ENCODE results near the gene NUDT5. TPM values are rescaled to one million over a fixed set of nuclear protein-coding genes. Genes with fewer than 3 reads are reported as not detected.
"Not testable (repeated sequence)": the region's sequence is repeated elsewhere in the genome, so short reads cannot be mapped to it uniquely, and the experiment has no call there.

The NUDT5 gene
- polyA plus RNA-seq (2013, experiment 1 of 2), result 101 TPM
- polyA plus RNA-seq (2013, experiment 2 of 2), result 98.3 TPM

DNA sequence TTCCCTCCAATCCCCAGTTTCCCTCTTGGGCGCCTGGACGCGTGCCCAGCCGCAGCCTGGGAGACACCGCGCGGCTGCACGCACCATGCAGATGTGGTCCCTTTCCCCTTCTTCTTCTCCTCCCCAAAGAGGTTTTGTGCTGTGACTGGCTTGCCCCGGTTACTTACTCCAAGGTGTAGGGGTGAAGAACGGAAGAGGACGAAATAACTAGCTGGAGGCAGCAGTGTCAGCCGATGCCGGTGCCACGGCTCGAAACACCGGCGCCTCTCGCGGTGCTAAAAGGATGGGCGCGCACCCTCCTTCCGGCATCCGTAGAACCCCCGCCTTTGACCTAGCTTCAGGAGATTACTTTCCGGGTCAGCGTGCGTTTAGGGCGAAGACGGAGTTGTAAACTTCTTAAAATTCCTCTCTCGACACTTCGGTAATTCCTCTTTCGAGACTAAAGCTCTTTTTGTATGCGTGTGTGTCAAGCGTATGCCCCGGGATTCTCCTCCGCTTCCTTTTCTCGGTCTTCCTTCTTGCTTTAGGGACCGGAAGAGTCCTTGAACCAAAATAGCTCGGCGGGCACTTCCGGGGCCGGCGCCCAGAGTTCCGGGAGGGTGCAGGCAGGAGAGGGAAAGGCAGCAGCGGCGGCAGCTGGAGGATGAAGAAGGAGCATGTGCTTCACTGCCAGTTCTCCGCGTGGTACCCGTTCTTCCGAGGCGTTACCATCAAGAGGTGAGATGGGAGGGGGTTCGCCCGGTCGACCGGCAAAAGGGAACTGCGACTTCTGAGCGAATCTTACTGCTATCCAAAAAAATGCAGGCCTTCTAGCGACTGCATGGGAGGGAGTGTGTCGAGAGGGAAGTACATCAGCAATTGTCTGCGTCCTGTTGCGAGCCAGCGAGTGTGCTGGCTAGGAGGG, at the start of gene NUDT5, which contains the start of gene CDC123:
NUDT5 (minus strand) TSS at position 289 of the 904 bp plus-strand sequence. CDS start 9,600 bp downstream, outside the sequence.
CDC123 (plus strand) TSS at position 586 of the 904 bp plus-strand sequence; CDS start at position 644, 58 bp downstream.
- peak within 1 kb of the TSS; percentile 91 for H3K9ac ChIP-seq (ENCODE audit: low read depth, low read length)
- H3K27me3 ChIP-seq (ENCODE audit: insufficient read depth, low read length), result no peaks in the 10 kb centered on the region
- no peaks in the 10 kb centered on the region for H3K9me3 ChIP-seq (ENCODE audit: insufficient read depth, low read depth, low read length)
- H3K4me1 ChIP-seq (ENCODE audit: insufficient read depth, low read length), result peaks cover 6% of the 10 kb centered on the region; the same call in 1 of the 2 replicates
- H3K27ac ChIP-seq (ENCODE audit: low read depth, low read length), result peak within 1 kb of the TSS; percentile 93
- WGBS, result under 1% methylated on average over 62 of the region's 62 CpGs
- peak within 1 kb of the TSS; percentile 87 for H3K4me3 ChIP-seq (ENCODE audit: low read length)
- peaks cover 40% of the 10 kb centered on the region for H3K36me3 ChIP-seq (ENCODE audit: insufficient read depth, low read length)

DNA sequence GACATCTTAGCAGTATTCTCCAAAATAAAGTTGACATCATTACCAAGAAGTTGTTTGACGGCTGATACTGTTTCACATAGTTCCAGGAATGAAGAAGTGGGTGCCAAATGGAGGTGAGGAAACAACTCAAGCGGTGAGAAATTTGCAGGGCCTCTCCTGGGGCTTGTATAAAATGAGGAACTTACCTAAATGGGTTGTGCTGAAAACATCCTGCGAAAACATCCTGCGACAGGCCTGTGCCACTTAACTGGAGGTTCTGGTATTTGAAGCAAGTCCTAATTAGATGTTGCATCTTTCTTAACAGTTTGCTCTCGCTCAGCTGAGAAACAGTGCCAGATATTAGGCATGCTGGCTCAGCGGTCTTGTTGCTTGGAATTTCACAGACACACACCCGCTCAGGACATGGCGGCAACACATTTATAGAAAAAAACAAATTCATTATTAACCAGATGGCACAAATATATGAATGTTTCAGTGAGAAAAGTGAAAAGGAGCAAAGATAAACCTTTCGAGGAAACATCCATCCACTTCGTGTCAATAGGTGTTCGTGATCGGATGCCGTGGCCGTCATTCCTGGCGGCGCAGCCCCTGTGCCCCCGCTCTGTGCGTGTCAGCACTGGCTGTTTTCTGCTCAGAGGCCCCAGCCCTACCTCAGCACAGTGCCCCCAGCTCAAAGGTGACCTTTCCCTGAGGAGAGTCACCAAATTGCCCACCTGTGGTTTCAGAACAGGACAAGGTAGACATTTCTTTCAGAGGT, 48.4 kb upstream of the NUDT5 start:
- Histone ChIP-seq H3K9ac (ENCODE audit: low read depth, low read length) (no peak overlapping the region), H3K9me3 (ENCODE audit: insufficient read depth, low read depth, low read length) (no peaks in the 10 kb centered on the region), H3K4me1 (ENCODE audit: insufficient read depth, low read length) (no peaks in the 10 kb centered on the region), H3K27ac (ENCODE audit: low read depth, low read length) (no peak overlapping the region), H3K27me3 (ENCODE audit: insufficient read depth, low read length) (no peaks in the 10 kb centered on the region), H3K4me3 (ENCODE audit: low read length) (no peak overlapping the region), H3K36me3 (ENCODE audit: insufficient read depth, low read length) (peaks cover 70% of the 10 kb centered on the region)
- WGBS, result 97% methylated on average over 17 of the region's 18 CpGs

DNA sequence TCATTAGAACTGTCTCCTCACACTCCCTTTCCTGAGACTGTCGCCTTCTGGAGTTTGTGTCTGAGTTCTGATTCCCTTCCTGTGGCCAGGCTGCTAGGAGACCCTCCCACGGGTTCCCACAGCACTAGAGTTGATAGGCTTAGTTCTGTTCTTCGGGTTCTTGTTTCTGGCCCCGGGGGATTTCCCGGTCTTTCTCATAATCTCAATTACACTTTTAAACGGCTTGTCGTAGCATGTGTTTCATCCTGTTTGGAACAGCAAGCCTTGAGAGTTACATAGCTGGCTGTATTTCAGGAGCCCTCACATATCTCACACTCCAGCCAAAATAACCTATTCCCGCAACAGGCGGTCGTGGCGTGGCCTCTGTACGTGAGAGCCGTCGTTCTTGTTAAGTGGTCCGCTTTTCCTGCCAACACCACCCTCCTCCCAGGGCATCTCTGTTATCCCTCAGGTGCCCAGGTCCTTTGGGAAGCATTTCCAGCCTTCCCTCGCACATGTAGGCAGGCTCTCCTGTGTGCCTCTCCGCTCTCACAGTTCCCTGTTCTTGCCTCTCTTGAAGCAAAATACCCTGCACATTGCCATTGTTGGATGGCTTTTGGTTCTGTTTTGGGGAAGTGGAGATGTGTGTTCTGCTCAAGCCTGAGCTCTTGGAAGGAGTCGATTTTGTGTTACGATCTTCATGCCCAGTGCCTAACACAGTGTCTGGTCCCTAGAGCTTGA, 46.3 kb upstream of the NUDT5 start:
- Histone ChIP-seq H3K27me3 (ENCODE audit: insufficient read depth, low read length) (no peaks in the 10 kb centered on the region), H3K36me3 (ENCODE audit: insufficient read depth, low read length) (peaks cover 82% of the 10 kb centered on the region), H3K27ac (ENCODE audit: low read depth, low read length) (no peak overlapping the region), H3K4me1 (ENCODE audit: insufficient read depth, low read length) (no peaks in the 10 kb centered on the region), H3K9ac (ENCODE audit: low read depth, low read length) (no peak overlapping the region), H3K4me3 (ENCODE audit: low read length) (no peak overlapping the region), H3K9me3 (ENCODE audit: insufficient read depth, low read depth, low read length) (no peaks in the 10 kb centered on the region)
- WGBS, result 95% methylated on average over 19 of the region's 19 CpGs

DNA sequence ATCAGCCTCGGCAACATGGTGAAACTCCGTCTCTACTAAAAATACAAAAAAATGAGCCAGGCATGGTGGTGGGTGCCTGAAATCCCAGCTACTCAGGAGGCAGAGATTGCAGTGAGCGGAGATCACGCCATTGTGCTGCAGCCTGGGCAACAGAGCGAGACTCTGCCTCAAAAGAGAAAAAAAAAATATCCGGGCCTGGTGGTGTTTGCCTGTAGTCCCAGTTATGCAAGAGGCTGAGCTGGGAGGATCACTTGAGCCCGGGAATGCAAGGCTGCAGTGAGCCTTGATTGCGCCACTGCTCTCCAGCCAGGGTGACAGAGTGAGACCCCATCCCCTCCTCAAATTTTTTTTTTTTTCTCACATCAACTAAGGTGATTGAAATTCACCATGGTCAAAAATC, 43.1 kb upstream of the NUDT5 start:
- no peak overlapping the region for H3K27ac ChIP-seq (ENCODE audit: low read depth, low read length)
- WGBS, result 95% methylated on average over 8 of the region's 8 CpGs
- peaks cover 79% of the 10 kb centered on the region for H3K36me3 ChIP-seq (ENCODE audit: insufficient read depth, low read length)

DNA sequence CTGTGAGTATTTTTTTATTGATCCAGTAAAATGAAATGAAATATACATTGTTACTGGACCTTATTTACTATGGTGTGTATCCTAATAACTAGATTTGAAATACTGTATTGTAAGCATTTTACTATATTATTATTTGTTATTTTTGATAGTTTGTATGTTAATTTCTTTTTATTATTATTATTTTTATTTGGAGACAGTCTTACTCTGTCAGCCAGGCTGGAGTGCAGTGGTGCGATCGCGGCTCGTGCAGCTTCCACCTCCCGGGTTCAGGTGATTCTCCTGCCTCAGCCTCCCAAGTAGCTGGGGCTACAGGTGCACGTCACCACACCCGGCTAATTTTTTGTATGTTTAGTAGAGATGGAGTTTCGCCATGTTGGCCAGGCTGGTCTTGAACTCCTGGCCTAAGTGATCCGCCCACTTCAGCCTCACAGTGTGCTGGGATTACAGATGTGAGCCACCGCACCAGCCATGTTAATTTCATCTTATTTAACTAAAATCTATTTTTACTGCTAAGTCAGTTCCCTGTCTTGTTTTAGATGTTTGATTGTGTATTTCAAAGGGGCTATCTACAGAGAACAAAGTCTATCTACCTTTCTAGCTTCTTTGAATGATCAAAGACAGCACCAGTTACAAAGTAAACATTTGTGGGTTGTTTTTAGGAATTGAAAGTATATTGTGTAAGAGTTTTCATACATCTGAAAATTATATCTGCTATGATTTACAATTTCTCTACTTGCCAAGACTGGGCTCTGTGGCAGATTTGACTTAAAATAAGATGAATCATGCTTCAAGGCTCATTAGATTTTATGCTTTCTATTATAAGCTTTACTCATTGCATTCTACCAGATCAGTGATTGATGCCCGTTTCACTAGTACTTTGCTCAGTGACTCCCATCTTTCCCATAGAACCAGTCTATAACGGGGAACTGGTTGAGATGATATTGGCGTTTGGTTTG, 41.9 kb upstream of the NUDT5 start:
- WGBS, result 96% methylated on average over 13 of the region's 13 CpGs
- Histone ChIP-seq H3K4me1 (ENCODE audit: insufficient read depth, low read length) (no peaks in the 10 kb centered on the region), H3K9me3 (ENCODE audit: insufficient read depth, low read depth, low read length) (no peaks in the 10 kb centered on the region), H3K9ac (ENCODE audit: low read depth, low read length) (no peak overlapping the region), H3K27ac (ENCODE audit: low read depth, low read length) (no peak overlapping the region), H3K4me3 (ENCODE audit: low read length) (no peak overlapping the region), H3K27me3 (ENCODE audit: insufficient read depth, low read length) (no peaks in the 10 kb centered on the region), H3K36me3 (ENCODE audit: insufficient read depth, low read length) (peaks cover 90% of the 10 kb centered on the region)

More for the DNA sequence above, 43.1 kb upstream of the NUDT5 start:
- Histone ChIP-seq H3K4me1 (ENCODE audit: insufficient read depth, low read length) (no peaks in the 10 kb centered on the region), H3K27me3 (ENCODE audit: insufficient read depth, low read length) (no peaks in the 10 kb centered on the region), H3K9ac (ENCODE audit: low read depth, low read length) (no peak overlapping the region), H3K4me3 (ENCODE audit: low read length) (no peak overlapping the region), H3K9me3 (ENCODE audit: insufficient read depth, low read depth, low read length) (no peaks in the 10 kb centered on the region)

DNA sequence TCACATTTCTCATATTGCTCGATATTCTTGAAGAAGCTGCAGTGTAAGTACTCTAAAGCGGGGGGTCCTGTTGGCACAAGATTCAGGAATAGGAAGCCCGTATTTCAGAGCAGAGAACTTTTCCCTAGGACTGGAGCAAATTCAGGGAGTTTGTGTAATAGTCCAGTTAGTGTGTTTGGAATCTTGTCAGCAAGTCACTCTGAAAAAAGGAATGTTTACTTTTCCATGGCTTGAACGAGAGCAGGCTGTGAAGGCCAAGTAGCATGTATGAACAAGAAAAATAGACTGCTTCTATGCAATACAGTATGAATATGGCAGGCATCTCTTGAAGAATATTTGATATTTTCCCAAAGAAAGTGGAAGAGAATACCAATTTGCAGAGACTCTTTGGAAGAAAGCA, 40.1 kb upstream of the NUDT5 start:
- H3K4me1 ChIP-seq (ENCODE audit: insufficient read depth, low read length), result no peaks in the 10 kb centered on the region
- no peak overlapping the region for H3K9ac ChIP-seq (ENCODE audit: low read depth, low read length)
- H3K9me3 ChIP-seq (ENCODE audit: insufficient read depth, low read depth, low read length), result no peaks in the 10 kb centered on the region
- no peak overlapping the region for H3K4me3 ChIP-seq (ENCODE audit: low read length)
- 94% methylated on average over 4 of the region's 4 CpGs for WGBS
- H3K36me3 ChIP-seq (ENCODE audit: insufficient read depth, low read length), result peaks cover 93% of the 10 kb centered on the region
- no peaks in the 10 kb centered on the region for H3K27me3 ChIP-seq (ENCODE audit: insufficient read depth, low read length)
- H3K27ac ChIP-seq (ENCODE audit: low read depth, low read length), result no peak overlapping the region

DNA sequence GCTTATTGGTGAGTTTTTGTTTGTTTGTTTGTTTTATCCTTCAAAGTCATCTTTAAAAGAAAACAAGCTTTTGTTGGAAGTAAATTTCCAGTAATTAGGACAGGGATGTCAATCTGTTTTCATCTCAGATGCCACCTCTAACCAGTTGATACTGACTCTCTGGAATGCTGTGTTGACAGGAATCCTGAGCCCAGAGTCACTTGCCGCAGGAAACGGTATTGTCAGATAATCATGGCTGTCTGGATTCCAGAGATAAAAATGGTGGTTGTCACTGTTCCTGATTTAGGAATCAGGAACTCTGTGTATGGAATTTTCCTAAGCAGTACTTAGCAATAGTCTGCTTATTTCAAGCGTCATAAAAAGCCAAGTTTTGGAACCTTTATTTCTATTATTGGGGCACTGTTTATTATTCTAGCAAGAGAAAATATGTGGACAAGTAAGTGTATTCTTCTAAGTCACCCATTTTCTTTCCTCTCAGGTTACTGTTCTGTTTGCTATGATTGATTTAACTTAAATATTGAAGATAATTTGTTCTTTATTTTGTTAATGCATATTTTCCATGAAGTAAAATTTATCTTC, 39.5 kb upstream of the NUDT5 start:
- Histone ChIP-seq H3K4me1 (ENCODE audit: insufficient read depth, low read length) (no peaks in the 10 kb centered on the region), H3K36me3 (ENCODE audit: insufficient read depth, low read length) (peaks cover 93% of the 10 kb centered on the region), H3K9me3 (ENCODE audit: insufficient read depth, low read depth, low read length) (no peaks in the 10 kb centered on the region), H3K4me3 (ENCODE audit: low read length) (no peak overlapping the region), H3K9ac (ENCODE audit: low read depth, low read length) (no peak overlapping the region), H3K27ac (ENCODE audit: low read depth, low read length) (no peak overlapping the region), H3K27me3 (ENCODE audit: insufficient read depth, low read length) (no peaks in the 10 kb centered on the region)
- 92% methylated on average over 3 of the region's 3 CpGs for WGBS

DNA sequence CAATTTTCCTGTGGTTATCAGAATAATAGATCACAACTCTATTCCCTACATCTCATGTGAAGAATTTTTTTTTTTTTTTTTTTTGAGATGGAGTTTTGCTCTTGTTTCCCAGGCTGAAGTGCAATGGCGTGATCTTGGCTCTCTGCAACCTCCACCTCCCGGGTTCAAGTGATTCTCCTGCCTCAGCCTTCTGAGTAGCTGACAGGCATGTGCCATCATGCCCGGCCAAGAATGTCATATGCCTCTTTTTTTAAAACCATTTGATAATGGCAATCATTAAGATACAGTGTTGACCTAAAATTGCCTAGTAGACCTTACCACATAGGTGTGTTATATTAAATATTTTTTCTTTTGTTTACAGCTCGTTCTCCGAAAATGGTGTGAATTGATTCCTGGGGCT, 39.0 kb upstream of the NUDT5 start:
- peaks cover 95% of the 10 kb centered on the region for H3K36me3 ChIP-seq (ENCODE audit: insufficient read depth, low read length)
- not testable (repeated sequence) for H3K9ac ChIP-seq (ENCODE audit: low read depth, low read length); H3K9me3 ChIP-seq (ENCODE audit: insufficient read depth, low read depth, low read length); H3K4me1 ChIP-seq (ENCODE audit: insufficient read depth, low read length); H3K27ac ChIP-seq (ENCODE audit: low read depth, low read length); H3K27me3 ChIP-seq (ENCODE audit: insufficient read depth, low read length); H3K4me3 ChIP-seq (ENCODE audit: low read length)
- WGBS, result 91% methylated on average over 5 of the region's 5 CpGs

DNA sequence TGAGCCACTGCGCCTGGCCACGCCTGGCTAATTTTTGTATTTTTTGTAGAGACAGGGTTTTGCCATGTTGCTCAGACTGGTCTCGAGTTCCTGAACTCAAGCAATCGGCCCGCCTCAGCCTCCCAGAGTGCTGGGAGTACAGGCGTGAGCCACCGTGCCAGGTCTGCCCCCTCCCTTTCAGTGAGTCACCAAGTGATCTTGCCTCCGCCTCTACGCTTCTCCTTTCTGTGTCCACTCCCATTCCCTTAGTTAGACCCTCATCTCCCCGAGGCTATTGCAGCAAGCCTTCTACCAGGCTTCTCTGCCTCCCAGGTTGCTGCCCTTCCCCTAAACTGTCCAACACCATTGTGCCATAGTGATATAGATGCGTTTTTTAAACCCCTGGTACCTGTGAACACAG, 33.2 kb upstream of the NUDT5 start:
- Histone ChIP-seq H3K27me3 (ENCODE audit: insufficient read depth, low read length) (no peaks in the 10 kb centered on the region), H3K4me3 (ENCODE audit: low read length) (no peak overlapping the region), H3K9ac (ENCODE audit: low read depth, low read length) (no peak overlapping the region), H3K4me1 (ENCODE audit: insufficient read depth, low read length) (no peaks in the 10 kb centered on the region), H3K9me3 (ENCODE audit: insufficient read depth, low read depth, low read length) (peaks cover 3% of the 10 kb centered on the region; the same call in 1 of the 2 replicates), H3K27ac (ENCODE audit: low read depth, low read length) (no peak overlapping the region), H3K36me3 (ENCODE audit: insufficient read depth, low read length) (peaks cover 81% of the 10 kb centered on the region)
- 93% methylated on average over 11 of the region's 11 CpGs for WGBS

DNA sequence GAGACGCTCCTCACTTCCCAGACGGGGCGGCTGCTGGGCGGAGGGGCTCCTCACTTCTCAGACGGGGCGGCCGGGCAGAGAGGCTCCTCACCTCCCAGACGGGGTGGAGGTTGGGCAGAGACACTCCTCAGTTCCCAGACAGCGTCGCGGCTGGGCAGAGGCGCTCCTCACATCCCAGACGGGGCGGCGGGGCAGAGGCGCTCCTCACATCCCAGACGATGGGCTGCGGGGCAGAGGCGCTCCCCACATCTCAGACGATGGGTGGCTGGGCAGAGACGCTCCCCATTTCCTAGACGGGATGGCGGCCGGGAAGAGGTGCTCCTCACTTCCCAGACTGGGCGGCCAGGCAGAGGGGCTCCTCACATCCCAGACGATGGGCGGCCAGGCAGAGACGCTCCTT, 30.7 kb upstream of the NUDT5 start:
- H3K27me3 ChIP-seq (ENCODE audit: insufficient read depth, low read length); H3K4me1 ChIP-seq (ENCODE audit: insufficient read depth, low read length); H3K9ac ChIP-seq (ENCODE audit: low read depth, low read length); H3K27ac ChIP-seq (ENCODE audit: low read depth, low read length); H3K9me3 ChIP-seq (ENCODE audit: insufficient read depth, low read depth, low read length); H3K4me3 ChIP-seq (ENCODE audit: low read length): not testable (repeated sequence)
- WGBS, result 95% methylated on average over 28 of the region's 28 CpGs
- peaks cover 73% of the 10 kb centered on the region for H3K36me3 ChIP-seq (ENCODE audit: insufficient read depth, low read length)
